ENCODE measurements around the gene DISC1.

DISC1 gene

GRCh38 chr1:232062967-232063366, 436.4 kb downstream of the DISC1 start:
- no peak for DNase-seq

- no peak for DNase-seq
Observed at GRCh38 chr1:232066521-232066920, 439.9 kb downstream of the DISC1 start.

GRCh38 chr1:232074265-232074664, 447.7 kb downstream of the DISC1 start:
- no peak for DNase-seq

- no peak for DNase-seq
Observed at GRCh38 chr1:232077809-232078208, 451.2 kb downstream of the DISC1 start.

- DNase-seq = no peak
Observed at GRCh38 chr1:232084584-232085223, 458.1 kb downstream of the DISC1 start.

- DNase-seq = no peak
Observed at GRCh38 chr1:232090816-232091215, 464.2 kb downstream of the DISC1 start.

Measured in NCI-H1436 treated with DMSO at 0.1 percent for 48 hours (cell line).